ENCODE measurements around the gene FAM110A.
"Not testable (repeated sequence)": the region's sequence is repeated elsewhere in the genome, so short reads cannot be mapped to it uniquely, and the experiment has no call there.

Gene FAM110A

GRCh38 chr20:805713-806112 is 27.8 kb upstream of the FAM110A start:
- no peak for TF ChIP-seq ZFX (IDR thresholded peaks at IDR 0.05; ENCODE audit: borderline replicate concordance)
- TF ChIP-seq, protein P1, sequence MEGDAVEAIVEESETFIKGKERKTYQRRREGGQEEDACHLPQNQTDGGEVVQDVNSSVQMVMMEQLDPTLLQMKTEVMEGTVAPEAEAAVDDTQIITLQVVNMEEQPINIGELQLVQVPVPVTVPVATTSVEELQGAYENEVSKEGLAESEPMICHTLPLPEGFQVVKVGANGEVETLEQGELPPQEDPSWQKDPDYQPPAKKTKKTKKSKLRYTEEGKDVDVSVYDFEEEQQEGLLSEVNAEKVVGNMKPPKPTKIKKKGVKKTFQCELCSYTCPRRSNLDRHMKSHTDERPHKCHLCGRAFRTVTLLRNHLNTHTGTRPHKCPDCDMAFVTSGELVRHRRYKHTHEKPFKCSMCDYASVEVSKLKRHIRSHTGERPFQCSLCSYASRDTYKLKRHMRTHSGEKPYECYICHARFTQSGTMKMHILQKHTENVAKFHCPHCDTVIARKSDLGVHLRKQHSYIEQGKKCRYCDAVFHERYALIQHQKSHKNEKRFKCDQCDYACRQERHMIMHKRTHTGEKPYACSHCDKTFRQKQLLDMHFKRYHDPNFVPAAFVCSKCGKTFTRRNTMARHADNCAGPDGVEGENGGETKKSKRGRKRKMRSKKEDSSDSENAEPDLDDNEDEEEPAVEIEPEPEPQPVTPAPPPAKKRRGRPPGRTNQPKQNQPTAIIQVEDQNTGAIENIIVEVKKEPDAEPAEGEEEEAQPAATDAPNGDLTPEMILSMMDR (IDR thresholded peaks at IDR 0.05), result no peak
- H3K27ac ChIP-seq, result no peak overlapping the region

DNA sequence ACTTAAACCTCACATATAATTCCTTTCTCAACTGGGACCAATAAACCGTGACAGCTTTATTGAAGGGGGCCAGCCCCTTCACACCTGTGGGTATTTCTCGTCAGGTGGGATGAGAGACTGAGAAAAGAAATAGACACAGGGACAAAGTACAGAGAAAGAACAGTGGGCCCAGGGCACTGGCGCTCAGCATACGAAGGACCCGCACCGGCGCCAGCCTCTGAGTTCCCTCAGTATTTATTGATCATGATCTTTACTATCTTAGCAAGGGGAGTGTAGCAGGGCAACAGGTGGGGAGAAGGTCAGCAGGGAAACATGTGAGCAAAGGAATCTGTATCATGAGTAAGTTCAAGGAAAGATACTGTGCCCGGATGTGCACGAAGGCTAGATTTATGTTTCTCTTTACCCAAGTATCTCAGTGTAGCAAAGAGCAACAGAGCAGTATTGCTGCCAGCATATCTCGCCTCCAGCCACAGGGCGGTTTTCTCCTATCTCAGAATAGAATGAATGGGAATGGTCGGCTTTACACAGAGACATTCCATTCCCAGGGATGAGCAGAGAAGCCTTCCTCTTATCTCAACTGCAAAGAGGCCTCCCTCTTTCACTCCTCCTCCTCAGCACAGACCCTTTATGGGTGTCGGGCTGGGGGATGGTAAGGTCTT is 21.6 kb upstream of the FAM110A start:
- H3K27ac ChIP-seq, result not testable (repeated sequence)

DNA sequence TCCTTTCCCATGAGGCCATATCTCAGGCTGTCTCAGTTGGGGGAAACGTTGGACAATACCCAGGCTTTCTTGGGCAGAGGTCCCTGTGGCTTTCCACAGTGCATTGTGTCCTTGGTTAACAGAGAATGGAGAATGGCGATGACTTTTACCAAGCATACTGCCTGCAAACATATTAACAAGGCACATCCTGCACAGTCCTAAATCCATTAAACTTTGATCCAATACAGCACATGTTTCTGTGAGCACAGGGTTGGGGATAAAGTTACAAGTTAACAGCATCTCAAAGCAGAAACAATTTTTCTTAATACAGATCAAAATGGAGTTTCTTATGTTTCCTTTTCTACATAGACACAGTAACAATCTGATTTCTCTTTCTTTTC is 21.1 kb upstream of the FAM110A start:
- H3K27ac ChIP-seq, result not testable (repeated sequence)

DNA sequence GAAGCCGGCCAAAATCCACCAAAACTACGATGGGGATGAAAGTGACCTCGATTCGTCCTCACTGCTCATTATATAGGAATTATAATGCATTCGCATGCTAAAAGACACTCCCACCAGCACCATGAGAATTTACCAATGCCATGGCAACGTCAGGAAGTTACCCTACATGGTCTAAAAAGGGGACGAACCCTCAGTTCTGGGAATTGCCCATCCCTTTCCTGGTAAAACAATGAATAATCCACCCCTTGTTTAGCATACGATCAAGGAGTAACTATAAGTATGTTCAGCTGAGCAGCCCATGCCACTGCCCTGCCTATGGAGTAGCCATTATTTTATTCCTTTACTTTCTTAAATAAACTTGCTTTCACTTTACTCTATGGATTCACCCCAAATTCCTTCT is 20.1 kb upstream of the FAM110A start:
- no peak overlapping the region for H3K27ac ChIP-seq
- TF ChIP-seq, protein P1 (IDR thresholded peaks at IDR 0.05), result no peak
- no peak for TF ChIP-seq ZFX (IDR thresholded peaks at IDR 0.05; ENCODE audit: borderline replicate concordance)

- TF ChIP-seq, protein P1 (IDR thresholded peaks at IDR 0.05), result no peak
- TF ChIP-seq ZFX (IDR thresholded peaks at IDR 0.05; ENCODE audit: borderline replicate concordance), result no peak
- H3K27ac ChIP-seq, result no peak overlapping the region
Observed at GRCh38 chr20:815226-815625, 18.3 kb upstream of the FAM110A start.

DNA sequence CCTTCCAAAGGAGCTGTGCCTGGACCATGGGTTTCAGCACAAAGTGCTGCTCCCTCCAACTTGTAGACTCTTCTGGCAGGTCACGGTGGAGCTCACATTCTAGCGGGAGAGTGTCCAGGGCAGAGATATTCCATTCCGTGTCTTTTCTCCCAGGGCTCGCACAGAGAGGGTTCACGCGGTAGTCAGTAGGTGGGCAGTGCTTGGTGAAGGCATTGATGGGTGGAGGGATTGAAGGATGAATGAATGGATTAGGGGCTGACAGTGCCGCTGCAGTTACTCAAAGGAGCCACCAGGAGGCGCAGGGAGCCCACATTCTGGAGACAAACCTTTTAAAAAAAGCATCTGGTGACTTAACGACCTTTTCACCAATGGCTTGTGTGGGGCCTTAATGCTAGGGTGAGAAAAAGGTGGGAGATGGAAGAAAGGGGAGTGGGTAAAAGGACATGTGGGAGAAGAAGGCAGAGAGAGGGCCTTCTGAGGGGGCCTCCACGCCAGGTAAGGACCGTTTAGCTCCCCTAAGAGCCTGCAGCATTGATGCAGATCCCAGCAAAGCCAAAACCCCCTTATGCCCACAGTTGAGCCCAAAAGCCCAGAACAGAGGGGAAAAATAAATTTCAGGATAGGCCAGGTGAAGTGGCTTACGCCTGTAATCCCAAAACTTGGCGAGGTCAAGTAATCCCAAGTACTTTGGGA is 17.5 kb upstream of the FAM110A start:
- no peak for TF ChIP-seq ZFX (IDR thresholded peaks at IDR 0.05; ENCODE audit: borderline replicate concordance)
- TF ChIP-seq, protein P1 (IDR thresholded peaks at IDR 0.05), result peak; percentile 93
- no peak overlapping the region for H3K27ac ChIP-seq

- TF ChIP-seq ZFX (IDR thresholded peaks at IDR 0.05; ENCODE audit: borderline replicate concordance), result no peak
- TF ChIP-seq, protein P1 (IDR thresholded peaks at IDR 0.05), result no peak
- H3K27ac ChIP-seq, result no peak overlapping the region
Observed at GRCh38 chr20:818001-818664, 15.4 kb upstream of the FAM110A start.

DNA sequence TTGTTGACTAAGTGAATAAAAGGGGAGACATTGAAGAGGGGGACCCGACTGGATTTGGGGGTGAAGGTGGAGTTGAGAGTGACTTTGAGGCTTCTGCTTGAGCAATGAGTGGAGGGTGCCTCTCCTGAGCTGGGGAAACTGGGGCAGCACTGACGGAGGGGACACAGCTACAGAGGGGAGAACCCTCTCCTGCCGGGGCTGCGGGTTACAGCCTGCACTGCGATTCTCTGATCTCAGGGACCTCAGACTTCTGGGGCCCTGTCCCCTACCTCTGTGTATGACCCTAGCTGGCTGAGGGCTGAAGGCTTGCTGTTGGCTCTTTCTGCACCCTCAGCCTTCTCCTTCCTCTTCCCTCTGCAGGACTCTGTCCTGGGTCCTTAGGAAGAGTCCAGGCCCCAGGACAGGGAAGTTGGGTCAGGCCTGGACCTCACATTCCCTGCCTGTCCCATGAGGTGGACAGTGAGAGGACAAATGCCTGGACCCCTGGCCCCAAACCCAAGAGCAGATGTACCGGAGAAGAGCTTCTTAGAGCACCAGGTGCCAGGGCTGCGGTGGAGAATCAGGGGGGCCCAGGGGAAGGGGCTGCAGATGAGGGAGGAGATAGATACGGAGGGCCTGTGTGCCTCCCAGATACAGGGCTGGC is 13.7 kb upstream of the FAM110A start:
- TF ChIP-seq ZFX (IDR thresholded peaks at IDR 0.05; ENCODE audit: borderline replicate concordance), result no peak
- TF ChIP-seq, protein P1 (IDR thresholded peaks at IDR 0.05), result no peak
- no peak overlapping the region for H3K27ac ChIP-seq
